Body of pancreas (tissue), 4 donors: ENCODE data around the gene ASB7. TPM values are rescaled to one million over a fixed set of nuclear protein-coding genes. Genes with fewer than 3 reads are reported as not detected.

Experiments used
- ATAC-seq: fragments of 150-250 bp; one replicate; pipeline ENCODE4 v1.9.1; 2016
- DNase-seq, 4 donors: peaks; one replicate each; pipeline ENCODE4 v3.0.0-alpha.2; 2019
- H3K27ac ChIP-seq, 4 donors: fragments of 200-600 bp; sonication (generic); 1 replicate in 3 of 4; 2 replicates in 1 of 4; pipeline versions ENCODE4 v1.5.1 to v1.6.1; 2016 to 2019; ENCODE audit warnings: mild to moderate bottlenecking in 1 of 4, mixed read lengths in 1 of 4, moderate library complexity in 1 of 4
- H3K27me3 ChIP-seq, 2 donors: fragments of 200-600 bp; sonication (generic); one replicate each; pipeline ENCODE4 v1.6.0; 2016; ENCODE audit warnings: mild to moderate bottlenecking in 1 of 2
- H3K36me3 ChIP-seq, 2 donors: fragments of 200-600 bp; sonication (generic); replicated peaks in 1 of 2; 2 replicates each; pipeline ENCODE4 v1.5.1; 2016; ENCODE audit warnings: low read depth in 2 of 2; ENCODE audit not compliant: insufficient read depth in 1 of 2
- H3K4me1 ChIP-seq: fragments of 200-600 bp; sonication (generic); one replicate; pipeline ENCODE4 v1.6.0; 2016
- H3K4me3 ChIP-seq, 2 donors: fragments of 200-600 bp; sonication (generic); 1 replicate in 1 of 2; 2 replicates in 1 of 2; pipeline ENCODE4 v1.5.1; 2016 to 2019
- H3K9me3 ChIP-seq, 3 donors: fragments of 200-600 bp; sonication (generic); 1 replicate in 2 of 3; 2 replicates in 1 of 3; pipeline ENCODE4 v1.5.1; 2016
- CTCF ChIP-seq, 7 experiments: fragments of 450-650 bp in 4 of 7; fragments of 200-600 bp in 3 of 7; sonication (generic) in 3 of 7; IDR thresholded peaks; one replicate each; pipeline ENCODE4 v1.5.1; 2016 to 2019; ENCODE audit warnings: antibody characterized with exemption in 7 of 7
- POLR2A ChIP-seq, 3 donors: fragments of 450-650 bp; IDR thresholded peaks; one replicate each; pipeline ENCODE4 v1.6.1; 2016; ENCODE audit warnings: antibody characterized with exemption in 3 of 3, mild to moderate bottlenecking in 2 of 3
- WGBS, 2 donors: methylation state at CpG; one replicate each; pipeline ENCODE4 v1.1.5; 2017; 5-methylcytosine and 5-hydroxymethylcytosine counted together
- intact Hi-C: fragments of 100-400 bp; cut with DNase I; formaldehyde crosslinking; loops from one replicate; pipeline ENCODE4 v1.15.1; 2023
- total RNA-seq, 2 donors: library from RNA; depleted of rRNA; stranded (reverse); fragments of >200 nt; gene quantifications; one replicate each; pipeline ENCODE4 v1.1.0, GENCODE V29; 2016

Gene ASB7
- total RNA-seq, 2 donors from 2014 or later = 7.6 to 8.6 TPM

GRCh38 chr15:100665570-100665969 is 63.2 kb downstream of the ASB7 start:
- 65 to 67% methylated on average over 7 of the region's 7 CpGs for WGBS, 2 donors
- H3K4me3 ChIP-seq = no peak overlapping the region
- H3K36me3 ChIP-seq = no peaks in the 10 kb centered on the region
- ATAC-seq = no peak
- no peaks in the 10 kb centered on the region for H3K9me3 ChIP-seq
- TF ChIP-seq CTCF (IDR thresholded peaks at IDR 0.05) (no peak), POLR2A (IDR thresholded peaks at IDR 0.05) (no peak)
- H3K4me1 ChIP-seq = no peaks in the 10 kb centered on the region
- no peaks in the 10 kb centered on the region for H3K27me3 ChIP-seq
- H3K27ac ChIP-seq = no peak overlapping the region
- intact Hi-C loops = no loop called here
- DNase-seq = no peak

- intact Hi-C loops = no loop called here
- no peaks in the 10 kb centered on the region for H3K9me3 ChIP-seq
- no peak for TF ChIP-seq POLR2A (IDR thresholded peaks at IDR 0.05)
- TF ChIP-seq CTCF (IDR thresholded peaks at IDR 0.05) = no peak
- no peaks in the 10 kb centered on the region for H3K27me3 ChIP-seq
- DNase-seq (peak in 1 of 4 donors; percentile 21), ATAC-seq (peak; percentile 18)
- no peaks in the 10 kb centered on the region for H3K4me1 ChIP-seq
- WGBS, 2 donors = 80 to 82% methylated on average over 20 of the region's 20 CpGs
- no peak overlapping the region for H3K27ac ChIP-seq
- no peaks in the 10 kb centered on the region for H3K36me3 ChIP-seq
- H3K4me3 ChIP-seq = no peak overlapping the region
These were observed 65.3 kb downstream of the ASB7 start for GRCh38 chr15:100667405-100668347.

- DNase-seq (no peak), ATAC-seq (no peak)
- no peaks in the 10 kb centered on the region for H3K27me3 ChIP-seq
- intact Hi-C loops = no loop called here
- no peak overlapping the region for H3K4me3 ChIP-seq
- no peaks in the 10 kb centered on the region for H3K36me3 ChIP-seq
- no peaks in the 10 kb centered on the region for H3K9me3 ChIP-seq
- H3K27ac ChIP-seq = no peak overlapping the region
- 69 to 71% methylated on average over 4 to 7 of the region's 7 CpGs for WGBS, 2 donors
- TF ChIP-seq CTCF (IDR thresholded peaks at IDR 0.05) (no peak), POLR2A (IDR thresholded peaks at IDR 0.05) (no peak)
- H3K4me1 ChIP-seq = no peaks in the 10 kb centered on the region
These were observed 66.0 kb downstream of the ASB7 start for GRCh38 chr15:100668348-100668745.

- H3K4me3 ChIP-seq = no peak overlapping the region
- TF ChIP-seq CTCF (IDR thresholded peaks at IDR 0.05) (no peak), POLR2A (IDR thresholded peaks at IDR 0.05) (no peak)
- ATAC-seq = no peak
- DNase-seq = no peak
- no peak overlapping the region for H3K27ac ChIP-seq
- no peaks in the 10 kb centered on the region for H3K4me1 ChIP-seq
- 44 to 69% methylated on average over 11 to 15 of the region's 15 CpGs for WGBS, 2 donors
- intact Hi-C loops = no loop called here
- H3K9me3 ChIP-seq = no peaks in the 10 kb centered on the region
- H3K27me3 ChIP-seq = no peaks in the 10 kb centered on the region
- H3K36me3 ChIP-seq = no peaks in the 10 kb centered on the region
These were observed 66.9 kb downstream of the ASB7 start for GRCh38 chr15:100669260-100669659.
